A673 (cell line): ENCODE data around the gene AXL. TPM values are rescaled to one million over a fixed set of nuclear protein-coding genes. Genes with fewer than 3 reads are reported as not detected.

Experiments
- Bru-seq: library from RNA; stranded (reverse); fragments of 400-500 nt; gene quantifications from one replicate; lab custom pipeline; 2021; lab: Mats Ljungman, UMichigan
- BruChase-seq, 2 experiments: library from RNA; stranded (reverse); fragments of 400-500 nt; gene quantifications; one replicate each; lab custom pipeline; 2021; lab: Mats Ljungman, UMichigan
- BruUV-seq: library from RNA; stranded (reverse); fragments of 400-500 nt; replicated peaks from 2 replicates; lab custom pipeline; 2021; lab: Mats Ljungman, UMichigan
- CTCF ChIA-PET: fragments of 300-600 bp; sonication (Branson Sonifier 250); formaldehyde crosslinking; loops from one replicate; lab custom pipeline; 2022; ENCODE audit warnings: antibody characterized with exemption; lab: Charles Lee
- POLR2A ChIA-PET: fragments of 300-600 bp; sonication (Branson Sonifier 250); formaldehyde crosslinking; loops from one replicate; lab custom pipeline; 2022; ENCODE audit warnings: antibody characterized with exemption; ENCODE audit not compliant: low non-redundant PET; lab: Charles Lee
- DNase-seq: peaks from one replicate; pipeline ENCODE4 v3.0.0-alpha.2; 2015; ENCODE audit warnings: low spot score
- H3K27ac ChIP-seq: fragments of 200-600 bp; sonication (generic); 2 replicates; pipeline ENCODE4 v1.5.1; 2016; ENCODE audit warnings: mixed run types, low read depth, mild to moderate bottlenecking, mixed read lengths, antibody characterized with exemption, low read length; ENCODE audit not compliant: poor library complexity, severe bottlenecking
- H3K27me3 ChIP-seq: fragments of 200-600 bp; sonication (generic); replicated peaks from 2 replicates; pipeline ENCODE4 v1.6.1; 2017; ENCODE audit warnings: mixed run types, low read depth, mild to moderate bottlenecking, mixed read lengths, antibody characterized with exemption, low read length; ENCODE audit not compliant: insufficient read depth, poor library complexity
- H3K36me3 ChIP-seq: fragments of 200-600 bp; sonication (generic); 2 replicates; pipeline ENCODE4 v1.6.1; 2016; ENCODE audit warnings: mixed run types, mild to moderate bottlenecking, mixed read lengths, antibody characterized with exemption, low read length; ENCODE audit not compliant: insufficient read depth, poor library complexity, severe bottlenecking
- H3K4me1 ChIP-seq: fragments of 200-600 bp; sonication (generic); 2 replicates; pipeline ENCODE4 v1.6.1; 2017; ENCODE audit warnings: mixed run types, mild to moderate bottlenecking, mixed read lengths, antibody characterized with exemption, low read length; ENCODE audit not compliant: insufficient read depth, poor library complexity, severe bottlenecking
- H3K4me3 ChIP-seq: fragments of 200-600 bp; sonication (generic); 2 replicates; pipeline ENCODE4 v1.5.1; 2016; ENCODE audit warnings: low read depth, mixed run types, mild to moderate bottlenecking, mixed read lengths, low read length; ENCODE audit not compliant: poor library complexity, severe bottlenecking
- H3K9me3 ChIP-seq: fragments of 200-600 bp; sonication (generic); 2 replicates; pipeline ENCODE4 v1.6.1; 2016; ENCODE audit warnings: mixed run types, low read depth, mild to moderate bottlenecking, mixed read lengths, antibody characterized with exemption, low read length; ENCODE audit not compliant: poor library complexity, severe bottlenecking
- CTCF ChIP-seq: fragments of 300-800, 200-600 bp; sonication (generic); conservative IDR thresholded peaks from 2 replicates; pipeline ENCODE4 v1.5.1; 2017; ENCODE audit warnings: low read depth, mild to moderate bottlenecking, antibody characterized with exemption, low read length, moderate library complexity, mixed read lengths
- EZH2 ChIP-seq: fragments of 200-600 bp; sonication (generic); IDR thresholded peaks from 2 replicates; pipeline ENCODE4 v1.6.1; 2017; ENCODE audit warnings: borderline replicate concordance, low read depth, mild to moderate bottlenecking, mixed read lengths, antibody characterized with exemption, low read length; ENCODE audit not compliant: poor library complexity, severe bottlenecking
- intact Hi-C: fragments of 100-400 bp; cut with micrococcal nuclease; formaldehyde crosslinking; loops from one replicate; pipeline ENCODE4 v1.10.0; 2022; ENCODE audit not compliant: unreplicated experiment
- long read RNA-seq: library from polyadenylated mRNA; stranded (forward); transcript quantifications from one replicate; pipeline ENCODE4 v2.0.0, GENCODE V29; 2022
- total RNA-seq: library from RNA; stranded (reverse); gene quantifications from 2 replicates; pipeline ENCODE4 v1.2.3, GENCODE V29; 2021

The AXL gene
- total RNA-seq, result 0.92 and 1.0 TPM in 2 replicates
- percentile 19 among the genes with signal in this experiment for Bru-seq, nascent RNA
- percentile 15 among the genes with signal in this experiment for BruChase-seq, experiment 1, labeled RNA remaining after a 2-hour chase
- percentile 19 among the genes with signal in this experiment for BruChase-seq, experiment 2, labeled RNA remaining after a 6-hour chase
- long read RNA-seq, full-length matches to known transcripts, result 1 of 3 reads
- long read RNA-seq, partial matches to known transcripts, result 2 of 3 reads
- long read RNA-seq, other reads (novel, unspliced or antisense), result 0 of 3 reads

GRCh38 chr19:41218615-41219507, at the start of gene AXL:
AXL (plus strand) TSS chr19:41219223; CDS start chr19:41219393, 170 bp downstream.
- Histone ChIP-seq H3K27me3 (no peaks in the 10 kb centered on the region), H3K36me3 (no peaks in the 10 kb centered on the region), H3K4me1 (no peaks in the 10 kb centered on the region), H3K4me3 (peak within 1 kb of the TSS; percentile 32), H3K9me3 (no peaks in the 10 kb centered on the region), H3K27ac (no peak within 1 kb of the TSS)
- POLR2A ChIA-PET, result no interaction called here
- no TSS peak for BruUV-seq
- intact Hi-C loops, result no loop called here
- DNase-seq, result no peak
- CTCF ChIA-PET, result interaction anchor here (0.6 kb wide), 1 partner anchor 15 kb away, joined by 5 read pairs; no protein-coding TSS in a partner anchor
- no peak for TF ChIP-seq EZH2
- TF ChIP-seq CTCF, result no peak

GRCh38 chr19:41172297-41173164, 46.5 kb upstream of the AXL start:
- Histone ChIP-seq H3K4me1 (no peaks in the 10 kb centered on the region), H3K27ac (no peak overlapping the region), H3K9me3 (no peaks in the 10 kb centered on the region), H3K36me3 (no peaks in the 10 kb centered on the region), H3K4me3 (no peak overlapping the region), H3K27me3 (no peaks in the 10 kb centered on the region)
- intact Hi-C loops, result no loop called here
- POLR2A ChIA-PET, result interaction anchor here (0.6 kb wide), 1 partner anchor 339 kb away, joined by 3 read pairs; no protein-coding TSS in a partner anchor
- no TSS peak for BruUV-seq
- DNase-seq, result no peak
- TF ChIP-seq CTCF (0 out of 2 replicates have a peak, but pooled peaks have one; percentile 12), EZH2 (no peak)
- CTCF ChIA-PET, result no interaction called here
